NCI-H2081 (cell line): ENCODE data around the gene LGALS7B.
"Not testable (repeated sequence)": the region's sequence is repeated elsewhere in the genome, so short reads cannot be mapped to it uniquely, and the experiment has no call there.

Source experiments
- DNase-seq, 2 experiments: peaks; one replicate each; lab custom pipeline; 2025; lab: John Stamatoyannopoulos, UW

LGALS7B gene

DNA sequence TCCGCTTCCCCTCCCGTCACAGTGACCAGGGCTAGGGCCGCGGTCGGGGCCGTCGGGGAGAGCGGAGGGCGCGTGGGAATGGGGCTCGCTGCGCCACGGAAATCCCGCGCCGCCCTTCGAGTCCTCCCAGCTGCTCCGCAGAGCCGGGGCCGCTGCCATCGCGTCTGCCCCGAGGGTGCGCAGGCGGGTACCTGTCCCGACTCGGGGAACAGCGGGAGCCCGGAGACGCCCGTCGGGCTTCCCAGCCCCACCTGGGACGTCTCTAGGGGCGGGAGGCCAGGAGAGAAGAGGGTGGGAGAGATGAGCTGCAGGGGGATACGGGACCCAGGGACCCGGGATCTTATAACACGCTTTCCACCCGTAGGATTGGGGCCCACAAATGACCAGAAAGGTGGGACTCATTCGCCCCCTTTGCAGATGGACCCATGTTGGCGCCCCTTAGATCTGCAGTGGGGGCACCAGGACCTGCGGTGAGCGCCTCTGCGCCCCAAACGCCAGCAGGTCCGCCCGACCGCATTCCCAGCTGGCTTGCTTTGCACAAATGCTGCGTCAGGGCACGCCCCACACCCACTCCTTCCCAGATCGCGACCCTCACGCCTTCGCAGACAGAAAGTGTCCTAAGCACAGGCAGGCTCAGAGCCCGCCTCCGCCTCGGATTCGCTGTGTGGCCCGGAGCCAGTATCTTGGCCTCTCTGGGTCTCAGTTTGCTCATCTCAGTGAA is 18.6 kb upstream of the LGALS7B start:
- not testable (repeated sequence) for DNase-seq

DNA sequence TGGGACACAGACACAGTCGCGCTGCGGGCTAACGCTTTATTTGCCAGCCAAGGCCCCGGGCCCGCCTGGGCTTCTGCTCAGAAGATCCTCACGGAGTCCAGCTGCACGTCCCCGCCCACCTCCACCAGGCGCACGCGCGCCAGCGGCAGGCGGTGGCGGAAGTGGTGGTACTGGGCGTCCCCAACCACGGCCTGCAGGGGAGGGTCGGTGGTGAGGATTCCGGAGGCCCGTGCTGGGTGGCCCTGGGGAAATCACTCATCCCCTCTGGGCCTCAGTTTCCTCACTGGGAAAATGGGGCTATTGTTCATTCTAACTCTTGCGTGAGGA is 18.1 kb upstream of the LGALS7B start:
- not testable (repeated sequence) for DNase-seq

DNA sequence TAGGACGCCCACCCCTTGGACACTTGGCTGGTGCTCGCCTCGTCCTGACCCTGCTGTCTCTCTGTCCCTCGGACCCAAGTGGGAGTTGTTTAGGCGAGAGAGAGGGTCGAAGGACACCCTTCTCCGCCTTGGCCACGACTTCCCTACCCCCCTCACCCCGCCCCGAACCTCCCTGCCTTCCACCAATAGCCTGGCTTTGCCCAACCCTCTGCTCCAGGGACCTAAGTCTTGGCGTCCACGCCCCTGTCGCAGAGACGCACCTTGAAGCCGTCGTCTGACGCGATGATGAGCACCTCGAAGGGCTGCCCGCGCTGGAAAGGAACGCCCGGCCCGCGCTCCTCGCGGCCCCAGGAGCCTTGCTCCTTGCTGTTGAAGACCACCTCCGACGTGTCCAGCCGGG is 17.4 kb upstream of the LGALS7B start:
- not testable (repeated sequence) for DNase-seq

DNA sequence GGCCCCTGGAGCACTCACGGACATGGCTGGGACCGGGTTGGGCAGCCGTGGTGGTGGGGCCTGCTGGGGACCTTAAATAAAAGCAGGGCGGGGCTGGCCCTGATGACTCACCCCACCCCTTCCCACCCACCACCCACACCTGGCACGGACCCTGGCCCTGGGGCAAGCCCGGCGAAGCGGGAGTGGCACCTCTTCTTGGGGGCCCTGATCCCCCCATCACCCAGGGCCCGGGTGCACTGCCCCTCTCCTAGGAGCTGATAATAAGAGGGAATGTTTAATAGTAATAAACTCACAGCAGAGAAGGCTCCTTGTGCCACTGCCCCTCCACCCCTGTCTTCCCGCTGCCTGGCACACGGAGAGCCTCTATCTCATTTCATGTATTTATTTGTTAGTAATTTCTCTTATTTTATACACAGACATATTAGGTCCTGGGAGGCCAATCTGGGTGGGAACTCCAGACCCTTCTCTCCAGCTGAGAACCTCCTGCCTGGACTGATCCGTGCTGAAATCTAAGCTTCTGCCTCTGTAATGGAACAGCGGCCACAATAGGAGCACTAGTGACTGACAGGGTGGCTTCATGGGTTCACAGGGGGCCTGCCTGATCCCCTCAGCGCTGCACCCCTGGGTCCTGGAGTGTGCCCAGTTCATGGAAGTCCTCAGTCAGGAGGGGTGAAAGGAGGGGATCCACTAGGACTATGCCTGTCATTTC is 15.4 kb upstream of the LGALS7B start, which contains the start of gene LGALS7:
LGALS7 (minus strand) TSS at position 49 of the 709 bp plus-strand sequence; CDS start at position 24, 25 bp downstream.
- no peak for DNase-seq

DNA sequence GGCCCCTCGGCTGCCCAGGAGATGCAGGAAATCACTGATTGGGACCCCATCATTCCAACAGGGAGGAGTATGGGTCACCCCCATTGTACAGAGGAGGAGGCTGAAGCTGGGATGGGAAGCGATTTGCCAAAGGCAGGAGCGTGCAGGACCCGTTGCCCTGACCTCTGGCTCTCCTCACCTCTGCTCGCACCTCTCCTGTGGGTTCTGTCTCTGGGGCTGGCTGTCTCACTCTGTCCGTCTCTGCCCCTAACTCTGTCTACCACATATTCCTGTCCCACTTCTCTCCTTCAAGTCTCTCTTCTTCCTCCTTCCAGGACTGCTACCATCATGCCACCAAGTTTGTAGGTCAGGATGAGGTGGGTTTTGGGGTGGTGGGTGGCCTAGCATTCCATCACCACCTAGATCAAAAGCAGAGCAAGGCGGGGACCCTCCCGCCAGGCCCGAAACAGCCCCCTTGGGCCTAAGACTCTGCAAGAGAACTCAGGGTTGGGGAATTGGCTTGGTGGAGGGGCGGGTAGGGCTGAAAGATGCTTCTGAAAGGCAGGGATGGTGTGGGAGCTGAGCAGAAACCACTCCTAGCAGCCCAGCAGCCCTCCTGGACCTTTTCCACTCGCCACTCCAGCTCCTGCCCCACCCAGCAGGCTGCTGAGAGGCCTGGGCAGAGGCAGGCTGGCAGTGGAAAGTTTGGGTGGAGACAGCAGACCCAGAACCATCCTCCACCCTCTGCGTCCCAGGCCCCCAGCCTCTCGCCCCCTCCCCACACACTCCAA is 14.6 kb upstream of the LGALS7B start:
- DNase-seq = no peak

DNA sequence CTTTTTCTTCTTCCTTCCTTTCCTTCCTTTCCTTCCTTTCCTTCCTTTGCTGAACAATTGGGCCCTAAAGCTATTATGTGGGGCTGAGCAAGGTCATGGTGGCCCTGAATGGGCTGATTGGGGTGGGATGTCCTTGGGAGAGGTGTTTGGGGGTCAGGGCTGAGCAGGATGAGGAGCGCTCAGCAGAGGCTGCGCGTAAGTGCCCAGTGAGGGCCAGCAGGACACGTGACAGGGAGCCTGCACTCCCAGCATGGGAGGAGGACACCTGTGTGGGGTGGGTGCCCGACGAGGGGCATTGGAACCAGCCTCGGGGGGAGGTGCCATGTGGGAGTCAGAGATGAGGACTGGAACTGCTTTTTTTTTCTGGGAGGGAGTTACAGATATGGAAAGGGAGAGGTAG is 10.3 kb upstream of the LGALS7B start:
- DNase-seq = no peak

DNA sequence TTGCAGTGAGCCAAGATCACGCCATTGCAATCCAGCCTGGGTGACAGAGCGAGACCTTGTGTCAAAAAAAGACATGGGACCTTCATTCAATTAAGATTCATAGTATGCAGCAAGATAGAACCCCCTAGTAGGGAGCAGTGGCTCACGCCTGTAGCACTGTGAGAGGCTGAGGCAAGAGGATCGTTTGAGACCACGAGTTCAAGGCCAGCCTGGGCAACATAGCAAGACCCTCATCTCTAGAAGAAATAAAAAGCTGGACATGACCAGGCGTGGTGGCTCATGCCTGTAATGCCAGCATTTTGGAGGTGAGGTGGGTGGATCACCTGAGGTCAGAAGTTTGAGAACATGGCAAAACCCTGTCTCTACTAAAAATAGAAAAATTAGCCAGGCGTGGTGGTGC is 8.6 kb upstream of the LGALS7B start:
- DNase-seq = no peak

DNA sequence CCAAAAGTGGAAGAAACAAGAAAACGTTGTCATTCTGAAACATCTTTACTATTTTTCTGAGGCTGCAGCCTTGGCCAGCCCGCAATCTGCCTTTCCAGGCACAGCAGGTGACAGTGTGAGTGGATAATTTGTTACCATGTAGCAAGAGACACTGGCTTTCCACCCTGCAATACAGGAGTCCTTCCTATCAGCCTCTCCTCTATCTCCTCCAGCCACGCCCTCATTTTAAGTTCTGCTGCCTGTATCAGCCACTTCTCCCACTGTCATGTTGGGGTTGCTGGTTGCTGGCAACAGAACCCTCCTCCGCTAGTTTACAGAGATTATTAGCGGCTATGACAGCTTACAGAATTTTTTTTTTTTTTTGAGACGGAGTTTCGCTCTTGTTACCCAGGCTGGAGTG is 7.9 kb upstream of the LGALS7B start:
- DNase-seq = no peak

DNA sequence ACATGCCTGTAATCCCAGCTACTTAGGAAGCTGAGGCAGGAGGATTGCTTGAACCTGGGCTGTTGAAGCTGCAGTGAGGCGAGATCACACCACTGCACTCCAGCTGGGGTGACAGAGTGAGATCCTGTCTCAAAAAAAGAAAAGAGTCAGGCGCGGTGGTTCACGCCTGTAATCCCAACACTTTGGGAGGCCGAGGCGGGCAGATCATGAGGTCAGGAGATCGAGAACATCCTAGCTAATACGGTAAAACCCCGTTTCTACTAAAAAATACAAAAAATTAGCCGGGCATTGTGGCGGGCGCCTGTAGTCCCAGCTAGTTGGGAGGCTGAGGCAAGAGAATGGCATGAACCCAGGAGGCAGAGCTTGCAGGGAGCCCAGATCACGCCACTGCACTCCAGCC is 6.8 kb upstream of the LGALS7B start:
- not testable (repeated sequence) for DNase-seq

DNA sequence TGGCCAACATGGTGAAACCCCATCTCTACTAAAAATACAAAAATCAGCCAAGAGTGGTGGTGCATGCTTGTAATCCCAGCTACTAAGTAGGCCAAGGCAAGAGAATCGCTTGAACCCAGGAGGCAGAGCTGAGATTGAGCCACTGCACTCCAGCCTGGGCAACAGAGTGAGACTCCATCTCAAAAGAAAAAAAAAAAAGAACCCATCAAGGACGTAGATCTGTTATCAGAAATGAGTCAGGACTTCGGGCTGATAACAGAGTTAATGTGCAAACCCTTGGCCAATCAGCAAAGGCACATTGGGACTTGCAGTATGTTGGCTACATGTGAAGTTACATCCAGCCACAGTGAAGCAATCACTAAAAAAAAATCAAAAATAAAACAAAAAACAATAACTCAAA is 4.8 kb upstream of the LGALS7B start:
- no peak for DNase-seq

DNA sequence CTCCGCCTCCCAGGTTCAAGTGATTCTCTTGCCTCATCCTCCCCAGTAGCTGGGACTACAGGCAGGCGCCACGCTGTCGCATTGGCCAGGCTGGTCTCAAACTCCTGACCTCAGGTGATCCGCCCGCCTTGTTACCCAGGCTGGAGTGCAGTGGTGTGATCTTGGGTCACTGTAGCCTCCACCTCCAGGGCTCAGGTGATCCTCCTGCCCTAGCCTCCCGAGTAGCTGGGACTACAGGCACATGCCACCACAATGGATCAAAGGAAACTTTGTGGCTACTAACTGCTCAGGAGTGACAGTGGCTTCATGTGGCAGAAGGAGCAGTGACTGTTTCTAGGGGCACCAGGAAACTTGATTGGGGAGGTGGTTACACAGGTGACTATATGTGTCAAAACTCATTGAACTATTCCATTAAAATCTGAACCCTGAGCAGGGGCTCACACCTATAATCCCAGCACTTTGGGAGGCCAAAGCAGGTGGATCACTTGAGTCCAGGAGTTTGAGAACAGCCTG is 3.8 kb upstream of the LGALS7B start:
- no peak for DNase-seq

DNA sequence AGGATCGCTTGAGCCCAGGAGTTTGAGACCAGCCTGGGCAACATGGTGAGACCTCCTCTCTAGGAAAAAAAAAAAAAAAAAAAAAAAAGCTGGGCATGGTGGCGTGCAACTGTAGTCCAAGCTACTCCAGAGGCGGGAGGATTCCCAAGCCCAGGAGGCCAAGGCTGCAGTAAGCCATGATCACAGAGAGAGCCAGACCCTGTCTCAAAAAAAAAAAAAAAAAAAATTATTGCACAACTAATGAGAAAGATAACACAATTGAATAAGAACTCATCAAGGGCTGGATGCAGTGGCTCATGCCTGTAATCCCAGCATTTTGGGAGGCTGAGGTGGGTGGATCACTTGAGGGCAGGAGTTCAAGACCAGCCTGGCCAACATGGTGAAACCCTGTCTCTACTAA is 2.9 kb upstream of the LGALS7B start:
- DNase-seq = not testable (repeated sequence)

DNA sequence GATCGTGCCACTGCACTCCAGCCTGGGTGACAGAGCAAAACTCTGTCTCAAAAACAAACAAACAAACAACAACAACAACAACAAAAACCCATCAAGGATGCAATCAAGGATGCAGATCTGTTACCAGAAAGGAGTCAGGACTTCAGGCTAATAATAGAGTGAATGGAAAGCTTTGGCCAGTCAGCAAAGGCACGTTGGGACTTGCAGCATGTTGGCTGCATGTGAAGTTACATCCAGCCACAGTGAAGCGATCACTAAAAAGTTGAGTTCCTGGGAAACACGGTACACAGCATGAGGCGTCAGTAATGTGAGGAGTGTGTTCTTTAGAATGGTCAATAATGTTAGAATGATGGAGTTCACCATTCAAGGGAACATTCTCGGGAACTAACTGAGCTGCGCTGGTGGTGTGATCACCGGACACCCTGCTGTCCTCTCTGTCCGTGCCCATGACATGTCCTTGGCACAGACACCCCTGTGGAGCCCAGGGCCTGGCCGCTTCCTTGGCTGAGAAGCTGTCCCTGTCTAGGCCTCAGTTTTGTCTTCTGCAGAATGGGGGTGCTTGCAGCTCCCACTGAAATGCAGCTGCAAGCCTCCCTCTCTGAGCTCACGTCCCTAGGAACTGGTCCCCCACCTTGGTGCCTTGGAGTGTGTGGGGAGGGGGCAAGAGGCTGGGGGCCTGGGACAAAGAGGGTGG is 2.3 kb upstream of the LGALS7B start:
- no peak for DNase-seq

DNA sequence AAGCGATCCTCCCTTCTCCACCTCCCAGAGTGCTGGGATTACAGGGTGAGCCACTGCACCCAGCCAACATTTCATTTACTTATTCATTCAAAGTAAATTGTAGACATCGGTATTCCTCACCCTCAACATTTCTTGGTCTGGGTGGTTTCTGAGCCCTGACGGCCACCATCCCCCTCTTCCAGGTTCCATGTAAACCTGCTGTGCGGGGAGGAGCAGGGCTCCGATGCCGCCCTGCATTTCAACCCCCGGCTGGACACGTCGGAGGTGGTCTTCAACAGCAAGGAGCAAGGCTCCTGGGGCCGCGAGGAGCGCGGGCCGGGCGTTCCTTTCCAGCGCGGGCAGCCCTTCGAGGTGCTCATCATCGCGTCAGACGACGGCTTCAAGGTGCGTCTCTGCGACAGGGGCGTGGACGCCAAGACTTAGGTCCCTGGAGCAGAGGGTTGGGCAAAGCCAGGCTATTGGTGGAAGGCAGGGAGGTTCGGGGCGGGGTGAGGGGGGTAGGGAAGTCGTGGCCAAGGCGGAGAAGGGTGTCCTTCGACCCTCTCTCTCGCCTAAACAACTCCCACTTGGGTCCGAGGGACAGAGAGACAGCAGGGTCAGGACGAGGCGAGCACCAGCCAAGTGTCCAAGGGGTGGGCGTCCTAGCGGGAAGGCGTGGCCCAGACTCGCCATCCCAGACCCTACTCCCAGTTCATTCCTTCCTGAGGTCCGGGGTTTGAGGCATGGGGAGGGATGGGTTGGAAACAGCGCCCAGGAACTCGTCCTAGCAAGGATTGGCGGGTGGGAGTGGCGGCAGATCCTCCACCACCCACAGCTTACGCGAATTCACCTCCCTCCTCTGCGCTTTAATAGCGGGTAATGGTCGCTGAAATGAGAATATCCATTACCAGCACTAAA is 1.8 kb downstream of the LGALS7B start:
- DNase-seq = not testable (repeated sequence)

DNA sequence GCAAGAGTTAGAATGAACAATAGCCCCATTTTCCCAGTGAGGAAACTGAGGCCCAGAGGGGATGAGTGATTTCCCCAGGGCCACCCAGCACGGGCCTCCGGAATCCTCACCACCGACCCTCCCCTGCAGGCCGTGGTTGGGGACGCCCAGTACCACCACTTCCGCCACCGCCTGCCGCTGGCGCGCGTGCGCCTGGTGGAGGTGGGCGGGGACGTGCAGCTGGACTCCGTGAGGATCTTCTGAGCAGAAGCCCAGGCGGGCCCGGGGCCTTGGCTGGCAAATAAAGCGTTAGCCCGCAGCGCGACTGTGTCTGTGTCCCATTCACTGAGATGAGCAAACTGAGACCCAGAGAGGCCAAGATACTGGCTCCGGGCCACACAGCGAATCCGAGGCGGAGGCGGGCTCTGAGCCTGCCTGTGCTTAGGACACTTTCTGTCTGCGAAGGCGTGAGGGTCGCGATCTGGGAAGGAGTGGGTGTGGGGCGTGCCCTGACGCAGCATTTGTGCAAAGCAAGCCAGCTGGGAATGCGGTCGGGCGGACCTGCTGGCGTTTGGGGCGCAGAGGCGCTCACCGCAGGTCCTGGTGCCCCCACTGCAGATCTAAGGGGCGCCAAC is 2.6 kb downstream of the LGALS7B start:
- DNase-seq = not testable (repeated sequence)

DNA sequence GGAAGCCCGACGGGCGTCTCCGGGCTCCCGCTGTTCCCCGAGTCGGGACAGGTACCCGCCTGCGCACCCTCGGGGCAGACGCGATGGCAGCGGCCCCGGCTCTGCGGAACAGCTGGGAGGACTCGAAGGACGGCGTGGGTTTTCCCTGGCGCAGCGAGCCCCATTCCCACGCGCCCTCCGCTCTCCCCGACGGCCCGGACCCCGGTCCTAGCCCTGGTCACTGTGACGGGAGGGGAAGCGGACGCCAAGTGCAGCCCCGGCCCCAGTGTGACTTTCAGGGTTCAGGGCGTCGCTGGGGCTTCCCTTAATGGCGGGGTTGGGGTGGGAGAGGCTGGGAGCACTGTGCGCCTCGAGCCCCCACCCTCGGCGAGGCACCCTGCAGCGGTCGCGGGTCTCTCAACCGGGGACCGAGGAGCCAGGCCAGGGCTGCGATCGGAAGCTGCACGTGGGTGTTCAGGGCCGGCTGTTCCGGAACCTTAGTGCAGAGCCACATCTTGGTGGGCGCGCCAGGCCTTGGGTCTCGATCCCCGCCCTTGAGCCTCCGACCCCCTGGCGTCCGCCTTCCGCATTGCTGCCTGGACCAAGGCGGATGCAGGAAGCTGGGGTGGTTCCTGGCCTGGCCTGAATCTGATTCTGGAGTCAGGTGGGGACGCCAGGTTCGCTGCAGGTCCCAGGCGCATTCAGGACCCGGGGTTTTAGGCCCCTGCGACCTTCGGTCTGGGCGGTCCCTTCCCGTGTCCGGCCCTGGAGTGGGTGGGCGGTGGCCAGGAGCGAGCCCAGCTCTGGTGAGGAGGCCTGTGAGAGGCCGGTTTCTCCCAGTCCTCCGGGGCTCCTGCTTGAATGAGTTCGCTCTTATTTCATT is 3.5 kb downstream of the LGALS7B start:
- no peak for DNase-seq

DNA sequence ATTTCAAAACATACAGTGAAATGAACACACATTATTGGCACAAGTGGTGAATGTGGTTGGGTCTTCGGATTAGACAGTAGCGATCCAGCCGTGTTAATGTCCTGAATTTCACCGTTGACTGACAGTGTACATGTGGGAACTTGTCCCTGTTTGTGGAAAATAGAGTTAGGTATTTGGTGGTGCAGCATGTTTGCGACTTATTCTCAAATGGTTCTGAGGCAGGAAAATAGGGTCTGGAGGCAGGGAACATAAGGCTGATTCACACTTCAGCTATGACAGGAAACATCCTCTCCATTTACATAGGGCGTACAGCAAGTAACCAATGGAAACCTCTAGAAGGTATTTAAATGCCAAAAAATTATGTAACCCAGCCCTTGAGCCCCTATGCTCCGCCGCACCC is 4.2 kb downstream of the LGALS7B start:
- DNase-seq = no peak

DNA sequence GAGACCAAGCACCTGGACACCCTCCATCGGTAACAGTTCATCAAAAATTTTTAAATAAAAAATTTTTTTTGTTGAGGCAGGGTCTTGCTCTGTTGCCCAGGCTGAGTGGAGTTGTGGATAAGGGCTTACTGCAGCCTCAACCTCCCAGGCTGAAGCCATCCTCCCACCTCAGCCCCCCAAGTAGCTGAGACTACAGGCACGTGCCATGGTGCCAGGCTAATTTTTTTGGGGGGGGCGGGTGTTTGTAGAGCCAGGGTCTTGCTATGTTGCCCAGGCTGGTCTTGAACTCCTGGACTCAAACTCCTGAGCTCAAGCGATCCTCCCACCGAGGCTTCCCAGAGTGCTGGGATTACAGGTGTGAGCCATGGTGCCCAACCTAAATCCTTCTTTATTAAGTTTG is 4.7 kb downstream of the LGALS7B start:
- no peak for DNase-seq

DNA sequence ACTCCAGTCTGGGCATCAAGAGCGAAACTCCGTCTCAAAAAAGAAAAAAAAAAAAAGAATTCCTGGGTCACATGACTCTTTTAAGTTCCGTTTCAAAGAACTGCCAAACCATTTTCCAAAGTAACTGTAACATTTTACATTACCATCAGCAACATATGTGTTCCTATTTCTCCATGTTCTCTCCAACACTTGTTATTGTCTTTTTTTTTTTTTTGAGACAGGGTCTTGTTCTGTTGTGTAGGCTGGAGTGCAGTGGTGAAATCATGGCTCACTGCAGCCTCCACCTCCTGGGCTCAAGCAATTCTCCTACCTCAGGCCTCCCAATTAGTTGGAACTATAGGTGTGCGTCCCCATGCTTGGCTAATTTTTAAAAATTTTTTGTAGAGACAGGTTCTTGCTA is 6.5 kb downstream of the LGALS7B start:
- no peak for DNase-seq

DNA sequence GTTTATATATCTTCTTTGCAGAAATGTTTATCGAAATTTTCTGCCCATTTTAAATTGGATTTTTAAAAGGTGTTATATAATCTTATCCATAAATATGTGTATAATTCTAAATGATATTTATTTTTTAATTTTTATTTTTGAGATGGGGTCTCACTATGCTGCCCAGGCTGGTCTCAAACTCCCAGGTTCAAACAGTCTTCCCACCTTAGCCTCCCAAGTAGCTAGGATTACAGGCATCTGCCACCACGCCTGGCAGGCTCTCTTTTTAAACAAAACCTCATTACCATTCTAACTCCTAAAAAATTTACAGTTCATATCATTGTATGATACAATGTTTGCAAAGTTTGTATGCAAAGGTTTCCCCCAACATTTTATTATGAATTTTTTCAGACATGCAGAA is 7.2 kb downstream of the LGALS7B start:
- DNase-seq = no peak
